RPMI7951 (cell line): ENCODE measurements around the gene CAMK1D. TPM values are rescaled to one million over a fixed set of nuclear protein-coding genes. Genes with fewer than 3 reads are reported as not detected.

Source experiments
- DNase-seq: peaks from one replicate; pipeline ENCODE4 v3.0.0-alpha.2; 2012; ENCODE audit warnings: low read depth
- total RNA-seq: library from RNA; depleted of rRNA; stranded (reverse); fragments of >200 nt; shearing (Covaris generic); gene quantifications from 2 replicates; pipeline ENCODE4 v1.2.3, GENCODE V29; 2014

Gene CAMK1D
- total RNA-seq, 1 experiment from 2014 or later = not detected

DNA sequence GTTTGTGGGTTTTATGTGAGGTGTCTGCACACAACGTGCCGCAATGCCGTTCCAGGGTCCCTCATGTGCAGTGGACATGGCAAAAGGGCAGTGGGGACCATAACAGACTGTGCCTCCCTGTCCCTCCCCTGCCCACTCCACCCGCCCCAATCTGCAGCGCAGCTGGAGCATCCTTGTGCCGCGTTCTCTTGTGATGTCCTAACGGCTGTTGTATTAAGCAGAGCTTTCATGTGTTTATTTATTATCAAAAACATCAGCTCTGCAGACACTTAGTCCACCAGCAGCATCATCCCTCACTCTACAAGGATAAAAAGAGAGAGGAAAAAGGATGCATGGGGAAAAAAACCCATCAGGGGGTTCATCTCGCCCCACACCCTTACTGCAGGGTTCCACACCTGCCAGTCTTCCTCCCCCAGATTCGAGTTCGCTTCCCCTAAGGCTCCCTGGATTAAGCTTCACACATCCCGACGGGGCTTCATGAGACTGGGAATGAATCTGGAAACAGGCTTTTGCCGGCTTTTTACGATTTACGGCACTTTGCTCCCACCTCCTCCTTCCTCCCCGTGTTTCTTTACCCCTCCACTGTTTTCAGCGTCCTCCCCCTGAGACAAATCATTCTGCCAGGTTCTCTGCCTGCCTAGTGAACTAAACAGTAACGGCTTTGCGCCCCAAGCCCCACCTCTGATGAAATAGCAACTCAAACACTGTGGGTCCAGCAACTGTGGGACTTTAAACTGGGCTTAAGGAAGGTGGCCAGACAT, 301.4 kb downstream of the CAMK1D start:
- no peak for DNase-seq

- DNase-seq = no peak
Measured at GRCh38 chr10:12655940-12656339, 306.6 kb downstream of the CAMK1D start.

- peak; percentile 55 for DNase-seq
Measured at GRCh38 chr10:12656518-12657142, 307.3 kb downstream of the CAMK1D start.

DNA sequence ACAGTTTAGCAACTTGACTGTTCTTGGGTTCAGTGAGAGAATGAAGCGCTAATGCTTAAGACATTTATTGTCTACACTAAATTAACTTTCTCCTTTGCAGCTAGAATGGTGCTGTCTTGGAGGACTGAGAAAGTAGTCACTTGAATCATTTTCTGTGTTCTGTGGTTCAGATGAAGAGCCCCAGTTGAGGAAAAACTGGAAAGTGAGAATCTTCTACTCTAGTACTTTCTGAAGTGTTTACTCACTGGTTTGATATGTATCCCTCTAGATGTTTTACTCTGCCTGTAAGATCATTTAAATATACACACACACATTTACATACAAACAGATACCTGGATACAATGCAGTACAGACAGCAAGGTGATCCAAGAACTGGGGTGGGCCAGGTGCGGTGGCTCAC, 308.1 kb downstream of the CAMK1D start:
- DNase-seq = no peak

- DNase-seq = no peak
Measured at GRCh38 chr10:12658526-12658925, 309.2 kb downstream of the CAMK1D start.

GRCh38 chr10:12659706-12660105, 310.4 kb downstream of the CAMK1D start:
- no peak for DNase-seq

DNA sequence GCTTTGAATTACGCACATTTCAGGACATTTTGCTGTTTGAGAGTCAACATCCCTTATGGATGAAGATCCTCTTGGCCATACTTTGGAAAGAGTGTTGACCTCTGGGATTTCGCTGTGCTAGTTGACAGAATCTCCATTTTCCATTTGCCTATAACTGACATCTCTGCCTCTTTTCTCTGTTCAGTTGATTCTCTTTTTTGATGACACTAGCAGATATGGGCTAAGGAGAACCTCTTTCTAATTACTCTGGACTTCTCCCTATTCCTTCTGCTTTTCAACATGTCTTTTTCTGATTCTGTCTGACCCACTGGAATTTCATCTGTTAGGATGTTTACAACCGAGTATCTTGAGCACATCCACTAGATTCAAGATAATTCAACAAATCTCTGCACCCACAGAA, 311.5 kb downstream of the CAMK1D start:
- no peak for DNase-seq

GRCh38 chr10:12661671-12662070, 312.3 kb downstream of the CAMK1D start:
- no peak for DNase-seq

GRCh38 chr10:12663863-12664262, 314.5 kb downstream of the CAMK1D start:
- DNase-seq = no peak

- DNase-seq = no peak
Measured at GRCh38 chr10:12665501-12665900, 316.2 kb downstream of the CAMK1D start.

- no peak for DNase-seq
Measured at GRCh38 chr10:12667052-12667451, 317.7 kb downstream of the CAMK1D start.

- no peak for DNase-seq
Measured at GRCh38 chr10:12668634-12669033, 319.3 kb downstream of the CAMK1D start.

DNA sequence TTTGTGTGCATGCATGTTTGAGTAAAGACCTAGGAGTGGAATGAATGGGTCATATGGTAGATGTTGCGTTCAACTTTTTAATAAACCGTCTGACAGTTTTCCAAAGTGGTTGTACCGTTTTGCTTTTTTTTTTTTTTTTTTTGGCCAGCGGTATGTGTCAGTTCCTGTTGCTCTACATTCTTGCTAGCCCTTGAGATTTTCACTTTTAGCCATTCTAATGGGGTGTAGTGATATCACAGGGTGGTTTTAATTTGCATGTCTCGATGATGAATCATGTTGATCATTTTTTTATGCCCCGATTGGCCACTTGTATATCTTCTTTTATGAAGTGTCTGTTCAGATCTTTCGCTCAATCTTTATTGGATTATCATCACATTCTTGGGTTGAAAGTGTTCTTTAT, 320.7 kb downstream of the CAMK1D start:
- no peak for DNase-seq

GRCh38 chr10:12675186-12675585, 325.8 kb downstream of the CAMK1D start:
- no peak for DNase-seq

DNA sequence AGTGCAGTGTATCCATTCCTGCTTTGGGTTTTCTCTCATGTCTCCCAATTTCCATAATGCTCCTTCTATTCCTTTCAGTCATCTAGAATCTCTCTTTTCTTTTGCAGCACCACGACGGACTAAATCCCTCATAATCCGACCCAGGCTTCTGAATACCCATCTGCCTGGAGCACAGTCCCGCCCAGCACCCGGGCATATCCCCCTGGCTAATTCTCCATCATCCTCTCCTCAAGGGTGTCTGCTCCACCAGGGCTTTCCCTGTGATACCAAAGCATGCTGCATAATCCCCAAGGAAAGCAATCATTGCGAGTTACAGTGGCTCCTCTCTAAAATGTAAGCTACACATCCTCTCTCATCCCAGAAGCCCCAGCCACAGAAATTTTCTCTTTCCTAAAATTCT, 330.3 kb downstream of the CAMK1D start:
- no peak for DNase-seq

DNA sequence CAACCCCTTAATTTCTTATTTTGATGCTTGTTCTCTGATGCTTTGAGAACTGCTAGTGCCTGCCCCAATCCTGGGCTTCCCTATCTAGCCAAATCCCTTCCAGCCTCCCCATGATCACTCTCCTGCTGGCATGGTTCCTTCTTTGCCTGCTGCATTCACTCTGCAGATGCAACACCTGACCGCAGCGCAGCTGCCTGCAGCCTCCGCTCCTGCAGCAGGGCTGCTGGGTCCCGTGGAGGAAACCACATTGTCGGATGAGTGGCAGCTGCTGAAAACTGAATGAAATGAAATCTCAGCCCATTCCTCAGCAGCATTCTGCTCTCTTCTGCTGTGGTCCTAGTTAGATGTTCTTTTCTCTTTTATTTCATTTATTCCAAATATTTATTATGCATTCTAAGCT, 331.9 kb downstream of the CAMK1D start:
- no peak for DNase-seq

GRCh38 chr10:12684784-12685183, 335.4 kb downstream of the CAMK1D start:
- DNase-seq = no peak

DNA sequence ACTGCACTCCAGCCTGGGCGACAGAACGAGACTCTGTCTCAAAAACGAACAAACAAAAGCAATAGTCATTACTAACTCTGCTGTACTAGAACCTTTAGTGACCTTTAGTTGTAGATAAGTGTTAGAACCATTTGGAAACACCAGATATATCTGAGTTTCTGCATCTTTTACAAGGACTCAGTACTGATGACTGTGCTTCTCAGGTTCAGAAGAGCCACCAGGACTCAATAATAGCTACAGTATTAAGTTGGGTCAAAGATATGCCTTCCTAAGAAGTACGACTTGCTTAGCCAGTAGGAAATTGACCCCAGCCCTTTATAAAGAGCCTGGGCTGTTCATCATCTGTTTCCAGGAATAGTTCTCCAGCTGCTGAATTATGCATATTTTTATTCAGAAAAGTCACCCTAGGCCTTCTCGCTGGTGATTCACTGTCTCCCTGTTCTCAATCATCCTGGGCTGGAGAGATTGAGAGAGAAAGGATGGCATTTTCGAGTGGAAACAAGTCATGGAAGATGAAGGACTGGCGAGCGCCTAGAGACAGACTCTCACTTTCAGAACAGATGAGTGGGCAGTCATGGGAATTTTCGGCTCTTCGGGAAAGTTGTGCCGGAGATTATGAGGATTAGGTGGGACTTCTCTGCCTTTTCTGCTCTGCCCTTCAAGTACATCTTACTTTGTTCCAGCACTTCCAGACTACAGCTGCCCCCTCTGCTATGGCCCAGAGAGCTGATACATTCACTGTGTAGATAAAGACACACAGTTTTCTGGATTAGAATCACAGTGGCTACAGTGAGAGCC, 336.1 kb downstream of the CAMK1D start:
- no peak for DNase-seq

DNA sequence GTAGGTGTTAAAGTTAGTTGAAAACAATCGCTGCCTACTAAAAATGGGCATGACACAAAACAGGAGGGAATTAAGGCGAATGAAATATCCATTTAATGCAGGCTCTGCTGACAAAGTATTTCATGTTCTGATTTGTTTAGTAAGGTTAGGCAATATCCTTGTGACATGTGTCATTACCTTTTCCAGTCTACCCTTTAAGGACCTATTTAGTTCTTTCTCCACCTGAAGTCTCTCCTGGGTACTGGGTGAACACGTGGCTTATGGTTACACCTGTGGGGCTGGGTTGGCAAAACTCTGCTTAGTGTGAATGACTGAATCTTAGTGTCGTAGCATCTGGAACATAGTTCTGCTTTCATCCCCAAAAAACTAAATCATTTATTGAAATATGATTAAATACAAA, 338.6 kb downstream of the CAMK1D start:
- no peak for DNase-seq

DNA sequence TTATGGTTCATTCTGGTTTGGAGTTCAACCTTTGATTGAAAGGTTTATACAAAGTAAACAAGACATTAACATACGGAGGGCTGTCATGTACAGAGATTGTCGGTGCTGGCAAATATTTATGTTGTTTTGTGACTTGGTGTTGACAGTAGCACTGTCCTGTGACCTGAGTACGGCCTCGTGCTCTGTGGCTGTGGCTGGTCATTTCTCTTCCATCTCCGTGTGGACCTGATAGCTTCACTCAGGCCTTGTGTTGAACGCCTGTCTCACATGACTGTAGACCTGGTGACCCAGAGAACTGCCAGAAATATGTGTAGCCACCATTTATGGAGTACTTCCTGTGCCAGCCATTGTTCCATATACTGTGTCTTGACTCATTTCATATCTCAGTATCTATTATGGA, 340.5 kb downstream of the CAMK1D start:
- DNase-seq = no peak

GRCh38 chr10:12690525-12691126, 341.3 kb downstream of the CAMK1D start:
- no peak for DNase-seq

- DNase-seq = no peak
Measured at GRCh38 chr10:12691596-12691995, 342.2 kb downstream of the CAMK1D start.
